Thyroid gland (tissue), 4 donors: ENCODE data around the gene SDCCAG8.

Source experiments
- CTCF ChIP-seq, 6 experiments: fragments of 200-600 bp in 3 of 6; fragments of 450-650 bp in 3 of 6; sonication (generic) in 3 of 6; IDR thresholded peaks; one replicate each; pipeline ENCODE4 v1.5.1; 2016 to 2019; ENCODE audit warnings: antibody characterized with exemption in 6 of 6, mild to moderate bottlenecking in 2 of 6, inconsistent platforms in 1 of 6, moderate library complexity in 1 of 6
- POLR2A ChIP-seq, 2 donors: fragments of 450-650 bp; IDR thresholded peaks; one replicate each; pipeline ENCODE4 v1.6.1; 2017; ENCODE audit warnings: antibody characterized with exemption in 2 of 2, mild to moderate bottlenecking in 2 of 2, moderate library complexity in 1 of 2

- no peak for TF ChIP-seq CTCF (IDR thresholded peaks at IDR 0.05)
- no peak for TF ChIP-seq POLR2A (IDR thresholded peaks at IDR 0.05)
Measured at GRCh38 chr1:243477731-243478290, 222.0 kb downstream of the SDCCAG8 start.
